Endothelial cell of umbilical vein (primary cell): Measurements from ENCODE around the gene MOB3A. TPM values are rescaled to one million over a fixed set of nuclear protein-coding genes. Genes with fewer than 3 reads are reported as not detected.
A peak's percentile ranks its signal among the peaks of the same experiment; 100 is the strongest.

ENCODE experiments used
- BruUV-seq: library from RNA; stranded (reverse); fragments of 400-500 nt; replicated peaks from 2 replicates; lab custom pipeline; 2021; lab: Mats Ljungman, UMichigan
- CTCF ChIA-PET: fragments of 300-600, 350-600 bp; sonication (Branson Sonifier 250); formaldehyde crosslinking; loops from one replicate; lab custom pipeline; 2021; ENCODE audit warnings: antibody characterized with exemption, inconsistent platforms; lab: Charles Lee
- POLR2A ChIA-PET: fragments of 300-600, 350-600 bp; sonication (Branson Sonifier 250); formaldehyde crosslinking; loops from one replicate; lab custom pipeline; 2021; ENCODE audit warnings: antibody characterized with exemption, inconsistent platforms; lab: Charles Lee
- DNase-seq: peaks from one replicate; pipeline ENCODE4 v3.0.0-alpha.2; 2011; ENCODE audit warnings: low read depth, low spot score
- FAIRE-seq: peaks from 2 replicates; lab custom pipeline; 2011; peaks lifted over from hg19 to GRCh38; lab: Jason Lieb, UNC
- H2AFZ ChIP-seq: 2 replicates; pipeline ENCODE4 v1.6.0; 2012; ENCODE audit warnings: low read depth, low read length, control low read depth, inconsistent platforms
- H3K27ac ChIP-seq: 2 replicates; pipeline ENCODE4 v1.5.1; 2011; ENCODE audit warnings: low read depth, mild to moderate bottlenecking, control low read depth, low read length, moderate library complexity; ENCODE audit not compliant: insufficient read depth
- H3K27me3 ChIP-seq, 2 experiments: 2 replicates each; pipeline versions ENCODE4 v1.6.0 to v1.6.1; 2011; ENCODE audit warnings: low read length in 2 of 2, mixed read lengths in 1 of 2; ENCODE audit not compliant: control insufficient read depth in 2 of 2, insufficient read depth in 2 of 2
- H3K36me3 ChIP-seq, 2 experiments: 2 replicates in 1 of 2; 3 replicates in 1 of 2; pipeline ENCODE4 v1.5.1; 2011; ENCODE audit warnings: low read length in 2 of 2, mild to moderate bottlenecking in 1 of 2, moderate library complexity in 1 of 2; ENCODE audit not compliant: control insufficient read depth in 2 of 2, insufficient read depth in 2 of 2; ENCODE audit errors: extremely low read depth in 1 of 2
- H3K4me1 ChIP-seq: 3 replicates; pipeline ENCODE4 v1.5.1; 2011; ENCODE audit warnings: mild to moderate bottlenecking, low read length; ENCODE audit not compliant: control insufficient read depth, insufficient read depth; ENCODE audit errors: extremely low read depth
- H3K4me2 ChIP-seq: 2 replicates; pipeline ENCODE4 v1.6.1; 2011; ENCODE audit warnings: low read length, control low read depth, mixed read lengths; ENCODE audit not compliant: insufficient read depth
- H3K4me3 ChIP-seq, 3 experiments: fragments of 200-600 bp in 1 of 3; sonication (generic), shearing (Covaris generic) in 1 of 3; replicated peaks in 1 of 3; 2 replicates each; pipeline ENCODE4 v1.5.1; 2011 to 2016; ENCODE audit warnings: control low read depth in 3 of 3, low read length in 3 of 3, mild to moderate bottlenecking in 2 of 3, inconsistent platforms in 1 of 3, low read depth in 1 of 3, moderate library complexity in 1 of 3; ENCODE audit not compliant: insufficient read depth in 1 of 3
- H3K79me2 ChIP-seq: 2 replicates; pipeline ENCODE4 v1.6.0; 2012; ENCODE audit warnings: low read length, inconsistent platforms; ENCODE audit not compliant: control insufficient read depth, insufficient read depth
- H3K9ac ChIP-seq: replicated peaks from 2 replicates; pipeline ENCODE3; 2011; ENCODE audit warnings: low read length, control low read depth; ENCODE audit not compliant: insufficient read depth; ENCODE audit errors: extremely low read depth
- H3K9me1 ChIP-seq: replicated peaks from 3 replicates; pipeline ENCODE4 v1.6.0; 2011; ENCODE audit warnings: mild to moderate bottlenecking, low read length; ENCODE audit not compliant: control insufficient read depth, insufficient read depth; ENCODE audit errors: extremely low read depth
- H3K9me3 ChIP-seq: replicated peaks from 2 replicates; pipeline ENCODE4 v1.5.1; 2012; ENCODE audit warnings: low read length, inconsistent platforms; ENCODE audit not compliant: control insufficient read depth, insufficient read depth
- H4K20me1 ChIP-seq: replicated peaks from 2 replicates; pipeline ENCODE3; 2011; ENCODE audit warnings: mild to moderate bottlenecking, low read length; ENCODE audit not compliant: control insufficient read depth, insufficient read depth; ENCODE audit errors: extremely low read depth
- EZH2 ChIP-seq: IDR thresholded peaks from 2 replicates; pipeline ENCODE4 v1.6.1; 2012; ENCODE audit warnings: borderline replicate concordance, low read depth, mild to moderate bottlenecking, moderate library complexity, low read length, inconsistent platforms; ENCODE audit not compliant: severe bottlenecking
- FOS ChIP-seq: IDR thresholded peaks from 2 replicates; pipeline ENCODE4 v1.6.1; 2011; ENCODE audit warnings: mild to moderate bottlenecking, low read length, moderate library complexity, borderline replicate concordance; ENCODE audit not compliant: insufficient read depth
- GATA2 ChIP-seq: IDR thresholded peaks from 2 replicates; pipeline ENCODE4 v1.7.0; 2011; ENCODE audit warnings: low read depth, mild to moderate bottlenecking, moderate library complexity, mixed read lengths, low read length; ENCODE audit not compliant: insufficient read length, insufficient read depth
- JUN ChIP-seq: IDR thresholded peaks from 2 replicates; pipeline ENCODE4 v1.6.1; 2011; ENCODE audit warnings: borderline replicate concordance, low read depth; ENCODE audit not compliant: insufficient read length, insufficient read depth
- MYC ChIP-seq: IDR thresholded peaks from one replicate; pipeline ENCODE4 v1.6.1; 2011; ENCODE audit warnings: mild to moderate bottlenecking, low read depth, low read length
- POLR2A ChIP-seq: IDR thresholded peaks from 2 replicates; pipeline ENCODE4 v1.6.1; 2012; ENCODE audit warnings: low read depth, mild to moderate bottlenecking, control low read depth, low read length
- POLR2AphosphoS5 ChIP-seq: IDR thresholded peaks from 2 replicates; pipeline ENCODE4 v1.6.1; 2012; ENCODE audit warnings: low read depth, mild to moderate bottlenecking, control low read depth, low read length, moderate library complexity; ENCODE audit not compliant: insufficient read depth
- dilution Hi-C: fragments of 300-500 bp; cut with MboI; formaldehyde crosslinking; loops from one replicate; pipeline ENCODE4 v1.15.0; 2019; ENCODE audit warnings: low sequenced_read_pairs; ENCODE audit not compliant: extremely low pct_ligation_motif_present
- intact Hi-C: fragments of 100-400 bp; cut with micrococcal nuclease; formaldehyde crosslinking; loops from one replicate; pipeline ENCODE4 v1.10.0; 2022
- polyA plus RNA-seq, 4 experiments: library from polyadenylated mRNA; depleted of rRNA in 3 of 4; stranded (reverse) in 3 of 4; unstranded in 1 of 4; fragments of >200 nt; gene quantifications; 2 replicates each; pipeline versions ENCODE4 v1.2.1 to v1.2.3, GENCODE V29; 2011 to 2012; ENCODE audit warnings: missing spikeins in 1 of 4
- total RNA-seq: library from RNA; stranded (reverse); gene quantifications from 2 replicates; pipeline ENCODE4 v1.2.3, GENCODE V29; 2021
- TF ChIP-seq, protein P1 (sequence below): IDR thresholded peaks from 2 replicates; pipeline ENCODE4 v1.6.1; 2011; ENCODE audit not compliant: insufficient read depth, insufficient read length
- TF ChIP-seq, protein P2 (sequence below), 2 donors: IDR thresholded peaks; 1 replicate in 1 of 2; 2 replicates in 1 of 2; pipeline ENCODE4 v1.5.1; 2011; ENCODE audit warnings: low read length in 2 of 2, mild to moderate bottlenecking in 2 of 2, moderate library complexity in 2 of 2, control low read depth in 1 of 2, inconsistent platforms in 1 of 2, low read depth in 1 of 2; ENCODE audit not compliant: insufficient read depth in 1 of 2; ENCODE audit errors: extremely low read depth in 1 of 2

The MOB3A gene
- total and polyA plus RNA-seq, 2 donors (not counting 3 experiments of a cell fraction or from before 2014, with no cell fraction given): 46.5 to 59.7 TPM

DNA sequence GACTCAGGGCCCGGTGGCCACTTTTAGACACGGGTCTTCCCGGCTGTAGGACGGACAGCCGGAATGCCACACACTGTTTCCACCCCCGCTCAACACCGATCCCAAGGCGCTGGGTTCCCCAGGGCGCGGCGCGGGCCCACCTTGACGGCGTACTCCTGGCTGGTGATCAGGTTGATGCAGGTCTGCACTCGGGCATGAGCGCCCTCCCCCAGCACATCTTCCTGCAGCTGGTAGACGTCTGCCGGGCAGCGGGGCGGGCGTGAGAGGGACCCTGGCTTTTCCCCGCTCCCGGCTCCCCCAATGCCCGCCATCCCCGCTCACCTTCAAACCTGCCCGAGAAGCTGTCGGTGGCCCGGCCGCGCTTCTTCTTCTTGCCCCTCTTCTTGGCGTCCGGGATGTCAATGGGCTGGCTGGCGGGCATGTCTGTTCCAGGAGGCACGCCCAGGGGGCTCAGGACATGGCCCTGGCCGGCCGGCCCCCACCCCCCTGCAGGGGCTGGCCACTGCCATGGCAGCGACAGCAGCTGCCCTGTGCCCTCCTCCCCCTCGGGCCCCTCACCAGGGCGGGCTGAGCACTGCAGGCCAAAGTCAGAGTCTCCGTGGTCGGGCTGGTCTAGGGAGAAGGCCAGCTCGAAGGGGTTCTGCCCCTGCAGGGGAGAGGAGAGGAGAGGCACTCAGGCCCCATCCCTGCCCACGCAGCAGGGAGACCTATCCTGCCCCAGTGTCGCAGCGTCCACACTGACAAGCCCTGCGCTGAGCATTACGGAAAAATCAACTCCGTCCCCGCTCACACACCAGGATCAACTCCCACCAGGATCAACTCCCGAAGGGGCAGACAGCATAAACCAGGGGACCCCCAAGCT is 49.8 kb downstream of the MOB3A start:
- H3K36me3 ChIP-seq: peaks cover 4 to 32% of the 10 kb centered on the region in 2 experiments
- CTCF ChIA-PET: interaction anchor here (0.5 to 1.4 kb wide), 2 partner anchors 9 to 12 kb away, joined by 3 read pairs; no protein-coding TSS in a partner anchor

More for the DNA sequence above, 49.8 kb downstream of the MOB3A start:
- POLR2A ChIA-PET: no interaction called here
- TF ChIP-seq GATA2: no peak
- no peak for TF ChIP-seq EZH2
- TF ChIP-seq JUN: no peak
- TF ChIP-seq, protein P1, sequence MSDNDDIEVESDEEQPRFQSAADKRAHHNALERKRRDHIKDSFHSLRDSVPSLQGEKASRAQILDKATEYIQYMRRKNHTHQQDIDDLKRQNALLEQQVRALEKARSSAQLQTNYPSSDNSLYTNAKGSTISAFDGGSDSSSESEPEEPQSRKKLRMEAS: no peak
- no peak for TF ChIP-seq POLR2A
- TF ChIP-seq FOS: no peak
- no peak for TF ChIP-seq POLR2AphosphoS5
- TF ChIP-seq, protein P2, sequence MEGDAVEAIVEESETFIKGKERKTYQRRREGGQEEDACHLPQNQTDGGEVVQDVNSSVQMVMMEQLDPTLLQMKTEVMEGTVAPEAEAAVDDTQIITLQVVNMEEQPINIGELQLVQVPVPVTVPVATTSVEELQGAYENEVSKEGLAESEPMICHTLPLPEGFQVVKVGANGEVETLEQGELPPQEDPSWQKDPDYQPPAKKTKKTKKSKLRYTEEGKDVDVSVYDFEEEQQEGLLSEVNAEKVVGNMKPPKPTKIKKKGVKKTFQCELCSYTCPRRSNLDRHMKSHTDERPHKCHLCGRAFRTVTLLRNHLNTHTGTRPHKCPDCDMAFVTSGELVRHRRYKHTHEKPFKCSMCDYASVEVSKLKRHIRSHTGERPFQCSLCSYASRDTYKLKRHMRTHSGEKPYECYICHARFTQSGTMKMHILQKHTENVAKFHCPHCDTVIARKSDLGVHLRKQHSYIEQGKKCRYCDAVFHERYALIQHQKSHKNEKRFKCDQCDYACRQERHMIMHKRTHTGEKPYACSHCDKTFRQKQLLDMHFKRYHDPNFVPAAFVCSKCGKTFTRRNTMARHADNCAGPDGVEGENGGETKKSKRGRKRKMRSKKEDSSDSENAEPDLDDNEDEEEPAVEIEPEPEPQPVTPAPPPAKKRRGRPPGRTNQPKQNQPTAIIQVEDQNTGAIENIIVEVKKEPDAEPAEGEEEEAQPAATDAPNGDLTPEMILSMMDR (IDR thresholded peaks at IDR 0.05; ENCODE audit: extremely low read depth in 1 of 2, insufficient read depth in 1 of 2, low read depth in 1 of 2, low read length in 2 of 2): no peak
- no peak for TF ChIP-seq MYC
- no peak for FAIRE-seq
- dilution Hi-C loops (no loop called here), intact Hi-C loops (no loop called here)
- no peaks in the 10 kb centered on the region for H3K9me3 ChIP-seq
- H3K9me1 ChIP-seq: no peaks in the 10 kb centered on the region
- H3K9ac ChIP-seq: no peak overlapping the region
- no TSS peak for BruUV-seq
- no peak overlapping the region for H3K4me3 ChIP-seq
- no peaks in the 10 kb centered on the region for H3K27me3 ChIP-seq
- peaks cover 49% of the 10 kb centered on the region for H3K79me2 ChIP-seq
- H3K4me1 ChIP-seq: peaks cover 38% of the 10 kb centered on the region
- peak overlapping the region; percentile 63 for H3K27ac ChIP-seq
- DNase-seq: no peak
- no peak overlapping the region for H3K4me2 ChIP-seq
- H4K20me1 ChIP-seq: no peaks in the 10 kb centered on the region
- H2AFZ ChIP-seq: no peak overlapping the region
